Ishikawa (cell line): ENCODE measurements around the gene CCDC134.

Experiments used
- CEBPB ChIP-seq: IDR thresholded peaks from 2 replicates; pipeline ENCODE4 v1.6.1; 2012
- CREB1 ChIP-seq: IDR thresholded peaks from 2 replicates; pipeline ENCODE4 v1.6.1; 2012; ENCODE audit warnings: low read depth
- EGR1 ChIP-seq: IDR thresholded peaks from 2 replicates; pipeline ENCODE4 v1.6.1; 2012
- EP300 ChIP-seq: IDR thresholded peaks from 2 replicates; pipeline ENCODE4 v1.6.1; 2012; ENCODE audit warnings: borderline replicate concordance
- FOXM1 ChIP-seq: IDR thresholded peaks from 2 replicates; pipeline ENCODE4 v1.6.1; 2012; ENCODE audit warnings: low read depth, borderline replicate concordance
- MAX ChIP-seq: IDR thresholded peaks from 2 replicates; pipeline ENCODE4 v1.6.1; 2012
- NFIC ChIP-seq: IDR thresholded peaks from 2 replicates; pipeline ENCODE4 v1.6.1; 2012
- RAD21 ChIP-seq: IDR thresholded peaks from 2 replicates; pipeline ENCODE4 v1.6.1; 2012; ENCODE audit warnings: low read depth
- TAF1 ChIP-seq: IDR thresholded peaks from 2 replicates; pipeline ENCODE4 v1.6.1; 2012; ENCODE audit warnings: low read depth, mild to moderate bottlenecking
- TCF12 ChIP-seq: IDR thresholded peaks from 2 replicates; pipeline ENCODE4 v1.6.1; 2012; ENCODE audit warnings: low read depth
- TEAD4 ChIP-seq: IDR thresholded peaks from 2 replicates; pipeline ENCODE4 v1.6.1; 2012
- USF1 ChIP-seq: IDR thresholded peaks from 2 replicates; pipeline ENCODE4 v1.6.1; 2012
- YY1 ChIP-seq: IDR thresholded peaks from 2 replicates; pipeline ENCODE4 v1.6.1; 2012; ENCODE audit warnings: low read depth
- ZBTB7A ChIP-seq: IDR thresholded peaks from 2 replicates; pipeline ENCODE4 v1.6.1; 2012; ENCODE audit warnings: low read depth
- TF ChIP-seq, protein P1 (sequence below): IDR thresholded peaks from 2 replicates; pipeline ENCODE4 v1.6.1; 2012; ENCODE audit warnings: low read depth, mild to moderate bottlenecking

The CCDC134 gene

DNA sequence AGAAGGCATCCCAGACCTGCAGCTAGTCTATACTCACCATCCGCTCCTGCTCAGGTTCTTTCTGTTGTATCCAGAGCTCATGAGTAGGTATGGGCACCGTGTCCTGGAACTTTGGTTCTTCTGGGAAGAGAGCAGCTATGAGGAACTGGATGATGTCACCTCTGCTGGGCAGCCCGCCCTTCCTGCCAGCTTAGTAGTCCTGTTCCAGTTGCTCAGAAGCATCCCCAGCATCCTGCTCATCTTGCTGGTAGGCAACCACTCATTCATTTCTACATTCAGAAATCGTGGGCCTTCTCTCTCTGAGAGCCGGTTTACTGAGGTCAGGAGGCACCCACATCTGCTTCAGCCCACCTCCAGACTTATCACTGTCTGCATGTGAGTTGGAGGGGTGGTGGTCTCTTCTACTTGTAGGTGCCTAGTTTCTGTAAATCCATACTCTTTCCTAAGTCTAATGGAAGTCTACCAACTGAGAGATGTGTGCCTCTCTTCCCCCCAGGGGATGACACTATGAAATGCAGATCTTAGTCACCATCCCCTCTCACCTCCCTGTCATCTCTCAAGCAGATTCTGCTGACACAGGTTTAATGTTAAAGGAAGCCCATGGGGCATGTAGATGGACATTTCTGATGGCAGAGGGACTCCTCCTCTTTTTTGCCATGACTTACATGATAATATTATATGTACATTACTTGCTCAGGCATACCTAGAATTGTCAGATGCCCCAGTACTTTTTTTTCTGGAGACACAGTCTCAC lies 29.6 kb upstream of the CCDC134 start:
- TF ChIP-seq RAD21, result no peak

DNA sequence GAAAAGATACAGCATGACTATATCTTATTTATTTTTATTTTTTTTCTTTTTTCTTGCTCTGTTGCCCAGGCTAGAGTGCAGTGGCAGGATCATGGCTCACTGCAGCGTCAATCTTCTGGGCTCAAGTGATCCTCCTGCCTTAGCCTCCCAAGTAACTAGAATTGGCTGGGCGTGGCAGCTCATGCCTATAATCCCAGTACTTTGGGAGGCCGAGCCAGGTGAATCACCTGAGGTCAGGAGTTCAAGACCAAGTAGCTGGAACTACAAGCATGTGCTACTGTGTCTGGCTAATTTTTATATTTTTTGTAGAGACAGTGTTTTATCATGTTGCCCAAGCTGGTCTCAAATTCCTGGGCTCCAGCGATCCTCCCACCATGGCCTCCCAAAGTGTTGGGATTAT lies 28.3 kb upstream of the CCDC134 start:
- TF ChIP-seq CREB1, result no peak
- TF ChIP-seq FOXM1, result no peak
- no peak for TF ChIP-seq TEAD4
- no peak for TF ChIP-seq TAF1
- TF ChIP-seq CEBPB, result no peak
- no peak for TF ChIP-seq YY1
- TF ChIP-seq, protein P1, sequence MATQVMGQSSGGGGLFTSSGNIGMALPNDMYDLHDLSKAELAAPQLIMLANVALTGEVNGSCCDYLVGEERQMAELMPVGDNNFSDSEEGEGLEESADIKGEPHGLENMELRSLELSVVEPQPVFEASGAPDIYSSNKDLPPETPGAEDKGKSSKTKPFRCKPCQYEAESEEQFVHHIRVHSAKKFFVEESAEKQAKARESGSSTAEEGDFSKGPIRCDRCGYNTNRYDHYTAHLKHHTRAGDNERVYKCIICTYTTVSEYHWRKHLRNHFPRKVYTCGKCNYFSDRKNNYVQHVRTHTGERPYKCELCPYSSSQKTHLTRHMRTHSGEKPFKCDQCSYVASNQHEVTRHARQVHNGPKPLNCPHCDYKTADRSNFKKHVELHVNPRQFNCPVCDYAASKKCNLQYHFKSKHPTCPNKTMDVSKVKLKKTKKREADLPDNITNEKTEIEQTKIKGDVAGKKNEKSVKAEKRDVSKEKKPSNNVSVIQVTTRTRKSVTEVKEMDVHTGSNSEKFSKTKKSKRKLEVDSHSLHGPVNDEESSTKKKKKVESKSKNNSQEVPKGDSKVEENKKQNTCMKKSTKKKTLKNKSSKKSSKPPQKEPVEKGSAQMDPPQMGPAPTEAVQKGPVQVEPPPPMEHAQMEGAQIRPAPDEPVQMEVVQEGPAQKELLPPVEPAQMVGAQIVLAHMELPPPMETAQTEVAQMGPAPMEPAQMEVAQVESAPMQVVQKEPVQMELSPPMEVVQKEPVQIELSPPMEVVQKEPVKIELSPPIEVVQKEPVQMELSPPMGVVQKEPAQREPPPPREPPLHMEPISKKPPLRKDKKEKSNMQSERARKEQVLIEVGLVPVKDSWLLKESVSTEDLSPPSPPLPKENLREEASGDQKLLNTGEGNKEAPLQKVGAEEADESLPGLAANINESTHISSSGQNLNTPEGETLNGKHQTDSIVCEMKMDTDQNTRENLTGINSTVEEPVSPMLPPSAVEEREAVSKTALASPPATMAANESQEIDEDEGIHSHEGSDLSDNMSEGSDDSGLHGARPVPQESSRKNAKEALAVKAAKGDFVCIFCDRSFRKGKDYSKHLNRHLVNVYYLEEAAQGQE, result no peak
- TF ChIP-seq USF1, result no peak
- no peak for TF ChIP-seq ZBTB7A
- TF ChIP-seq EGR1, result no peak
- TF ChIP-seq NFIC, result no peak
- no peak for TF ChIP-seq MAX
- TF ChIP-seq TCF12, result no peak
- TF ChIP-seq RAD21, result no peak
- no peak for TF ChIP-seq EP300

DNA sequence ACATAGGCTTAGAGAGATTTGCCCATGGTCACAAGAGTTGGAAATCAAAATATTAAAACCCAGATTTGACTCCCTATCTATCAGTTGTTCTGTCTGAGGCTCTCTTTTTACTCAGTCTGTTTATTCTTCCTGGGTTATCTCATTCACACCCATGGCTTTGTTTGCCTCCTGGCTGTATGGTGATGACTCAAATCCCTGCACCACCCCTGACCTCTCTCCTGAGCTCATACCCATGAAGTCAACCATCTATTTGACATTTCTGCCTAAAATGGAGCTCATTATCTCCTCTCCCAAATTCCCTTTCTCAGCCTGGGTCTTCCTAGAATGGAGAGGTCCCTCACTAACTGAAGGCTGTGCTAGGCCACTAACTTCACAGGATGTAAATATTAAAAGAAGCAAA lies 27.8 kb upstream of the CCDC134 start:
- TF ChIP-seq TAF1 (no peak), CREB1 (no peak), ZBTB7A (no peak)

GRCh38 chr22:41775338-41775737 lies 25.1 kb upstream of the CCDC134 start:
- TF ChIP-seq EGR1, result no peak
- TF ChIP-seq MAX, result no peak
- TF ChIP-seq TEAD4, result no peak
- TF ChIP-seq EP300, result no peak

DNA sequence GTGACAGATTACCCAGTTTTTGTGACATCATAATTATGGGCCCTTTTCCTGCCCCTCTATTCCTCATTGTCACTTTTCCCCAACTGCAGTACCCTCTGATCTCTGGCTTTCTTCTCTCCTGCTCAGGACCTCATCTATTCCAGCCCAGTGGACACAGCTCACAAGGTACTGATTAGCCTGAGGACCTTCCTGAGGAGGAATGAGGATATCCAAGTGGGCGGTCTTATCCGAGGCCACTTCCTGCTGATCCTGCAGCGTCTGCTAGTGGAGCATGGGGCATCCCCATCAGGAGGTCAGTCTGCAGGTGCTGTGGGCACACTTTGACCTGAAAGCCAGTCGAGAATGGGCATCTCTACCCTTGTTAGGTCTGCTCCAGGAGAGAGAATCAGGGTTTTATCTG lies 24.5 kb upstream of the CCDC134 start:
- TF ChIP-seq, protein P1, result no peak
- no peak for TF ChIP-seq CEBPB
- TF ChIP-seq EP300, result no peak
- TF ChIP-seq CREB1, result no peak
- no peak for TF ChIP-seq TCF12
- TF ChIP-seq NFIC, result no peak
- TF ChIP-seq TEAD4, result no peak
- no peak for TF ChIP-seq ZBTB7A
- no peak for TF ChIP-seq EGR1
- no peak for TF ChIP-seq FOXM1
- TF ChIP-seq USF1, result no peak
- no peak for TF ChIP-seq TAF1
- TF ChIP-seq YY1, result no peak
- no peak for TF ChIP-seq MAX
- no peak for TF ChIP-seq RAD21

GRCh38 chr22:41776381-41776780 lies 24.1 kb upstream of the CCDC134 start:
- TF ChIP-seq ZBTB7A, result no peak
- no peak for TF ChIP-seq RAD21
- TF ChIP-seq NFIC, result no peak
